GM19395 (cell line): ENCODE results near the gene LHFPL6.

Experiments used
- ATAC-seq: cut with Tn5 transposase; IDR thresholded peaks from one replicate; pipeline ENCODE4 v1.9.1; 2021; ENCODE audit warnings: mild to moderate bottlenecking, moderate library complexity; ENCODE audit not compliant: unreplicated experiment

The LHFPL6 gene

GRCh38 chr13:39557285-39557955, 45.6 kb downstream of the LHFPL6 start:
- no peak for ATAC-seq

GRCh38 chr13:39556866-39557265, 46.1 kb downstream of the LHFPL6 start:
- no peak for ATAC-seq

DNA sequence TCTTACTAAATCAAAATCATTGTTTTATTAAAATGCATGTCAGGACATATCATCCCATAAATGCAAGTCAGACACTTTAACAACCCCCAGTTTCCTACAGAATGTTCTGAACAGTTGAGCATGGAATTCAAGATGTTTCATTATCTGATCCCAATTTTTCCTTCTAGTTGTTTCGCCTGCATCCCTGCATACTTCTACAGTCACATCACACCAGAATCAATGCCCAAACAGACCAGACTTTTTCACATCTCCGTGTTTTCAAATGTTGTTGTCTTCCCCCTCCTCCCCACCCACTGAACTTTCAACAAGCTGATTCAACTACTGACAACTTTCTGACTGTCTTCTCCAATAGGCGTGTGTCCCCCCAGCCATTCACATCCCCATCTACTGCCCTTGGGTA, 48.6 kb downstream of the LHFPL6 start:
- ATAC-seq = no peak

GRCh38 chr13:39552246-39552645, 50.7 kb downstream of the LHFPL6 start:
- no peak for ATAC-seq

DNA sequence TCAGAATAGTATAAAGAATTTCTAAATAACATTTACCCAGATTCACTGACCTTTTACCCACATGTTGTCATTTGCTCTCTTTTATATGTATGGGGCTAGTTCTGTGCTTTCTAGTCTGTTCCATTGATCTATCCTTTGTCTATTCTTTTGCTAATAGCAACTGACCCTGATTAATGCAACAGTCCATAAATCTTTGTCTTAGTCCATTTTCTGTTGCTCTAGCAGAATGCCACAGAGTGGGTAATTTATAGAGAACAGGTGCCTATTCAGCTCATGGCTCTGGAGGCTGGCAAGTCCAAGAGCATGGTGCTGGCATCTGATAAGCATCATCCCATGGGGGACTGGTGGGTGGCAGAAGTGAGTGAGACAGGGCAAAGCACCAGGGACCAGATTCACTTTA, 52.1 kb downstream of the LHFPL6 start:
- no peak for ATAC-seq

- ATAC-seq = no peak
Measured at GRCh38 chr13:39547108-39547507, 55.9 kb downstream of the LHFPL6 start.

GRCh38 chr13:39542361-39542760, 60.6 kb downstream of the LHFPL6 start:
- ATAC-seq = no peak

DNA sequence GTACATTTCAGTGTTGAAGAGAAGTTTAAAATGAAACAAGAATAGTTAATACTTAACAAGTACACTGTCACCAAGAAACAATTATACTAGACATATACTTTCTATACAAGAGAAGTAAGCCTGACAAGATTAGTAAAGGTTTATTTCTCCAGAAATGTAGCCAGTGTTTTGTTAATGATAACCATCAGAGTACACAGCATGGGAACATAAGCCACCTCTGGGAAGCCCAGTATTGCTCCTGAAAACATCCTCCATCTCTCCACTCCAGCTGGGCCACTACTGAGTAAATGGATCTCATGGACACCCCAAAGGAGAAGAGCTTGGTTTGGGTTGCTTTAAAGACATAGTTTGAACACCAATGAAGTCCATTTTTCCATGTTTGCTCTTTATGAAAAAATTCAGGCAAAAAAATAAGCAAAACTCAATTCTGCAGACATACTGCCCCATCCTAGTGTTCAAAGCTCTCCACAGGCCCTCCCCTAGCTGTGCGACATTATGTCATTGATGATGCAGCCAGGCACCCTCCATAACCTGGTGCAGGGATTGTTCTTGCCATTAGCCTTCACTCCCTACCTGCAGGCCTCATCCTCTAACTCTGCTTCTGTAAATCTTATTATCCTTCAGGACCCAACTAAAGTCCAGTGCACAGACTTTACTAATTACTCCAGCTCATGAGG, 61.9 kb downstream of the LHFPL6 start:
- no peak for ATAC-seq

DNA sequence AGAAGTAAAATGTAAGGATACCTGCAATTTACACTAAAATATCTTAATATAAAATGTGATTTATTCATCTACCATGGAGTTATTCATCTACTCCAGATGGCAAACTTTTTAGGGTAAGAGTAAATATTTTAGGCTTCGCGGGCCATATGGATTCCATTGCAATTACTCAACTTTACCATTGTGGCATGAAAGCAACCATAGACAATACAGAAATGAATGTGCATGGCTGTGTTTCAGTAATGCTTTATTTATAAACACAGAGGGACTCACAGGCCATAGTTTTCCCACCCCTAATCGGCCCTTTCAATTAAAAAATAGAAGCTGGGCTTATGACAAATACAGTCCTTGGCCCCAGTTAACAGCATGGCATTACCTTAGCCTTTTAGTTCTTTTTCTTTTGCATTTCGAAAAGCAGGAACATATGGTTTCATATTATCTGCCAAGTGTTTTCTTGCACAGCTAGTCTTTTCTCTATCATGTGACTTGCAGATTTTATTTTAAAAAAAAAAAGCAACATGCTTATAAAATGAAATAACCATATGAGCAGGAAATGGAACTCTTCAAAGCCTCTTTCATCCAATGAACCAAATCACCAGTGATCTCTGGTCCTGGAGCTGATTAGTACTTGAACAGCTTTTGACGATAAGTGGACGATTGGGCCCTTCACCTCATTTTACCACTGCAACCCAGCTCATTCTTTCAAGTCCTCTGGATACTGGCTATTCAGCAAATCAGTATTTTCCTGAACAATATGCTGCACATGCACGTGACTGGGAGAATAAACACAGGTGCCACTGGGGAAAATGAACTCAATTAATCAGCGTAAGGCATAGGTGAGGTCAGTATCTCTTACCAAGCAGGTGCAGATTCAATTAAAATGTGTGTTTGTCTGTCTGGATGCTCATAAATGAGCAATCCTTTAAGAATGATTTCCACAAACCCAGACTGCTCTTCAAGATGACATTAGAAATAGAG, 63.9 kb downstream of the LHFPL6 start:
- ATAC-seq = no peak

DNA sequence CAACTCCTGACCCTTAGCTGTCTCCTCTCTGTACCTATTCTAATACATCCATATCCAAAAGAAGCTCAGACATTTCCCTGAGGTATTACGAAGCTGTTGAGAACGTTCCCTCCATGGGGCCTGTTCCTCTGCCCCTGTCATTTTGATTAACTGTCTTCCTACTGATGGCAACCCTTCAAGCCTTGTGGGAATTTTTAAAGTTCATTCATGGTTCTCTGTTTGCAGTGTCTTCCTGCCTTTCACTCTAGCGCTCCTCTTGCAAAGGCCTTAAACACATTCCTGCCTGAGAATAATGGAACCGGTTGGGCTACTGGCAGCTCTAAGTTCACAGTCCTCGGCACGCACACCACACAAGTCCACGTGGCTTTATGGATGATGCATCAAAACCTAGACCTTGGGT, 66.1 kb downstream of the LHFPL6 start:
- no peak for ATAC-seq

DNA sequence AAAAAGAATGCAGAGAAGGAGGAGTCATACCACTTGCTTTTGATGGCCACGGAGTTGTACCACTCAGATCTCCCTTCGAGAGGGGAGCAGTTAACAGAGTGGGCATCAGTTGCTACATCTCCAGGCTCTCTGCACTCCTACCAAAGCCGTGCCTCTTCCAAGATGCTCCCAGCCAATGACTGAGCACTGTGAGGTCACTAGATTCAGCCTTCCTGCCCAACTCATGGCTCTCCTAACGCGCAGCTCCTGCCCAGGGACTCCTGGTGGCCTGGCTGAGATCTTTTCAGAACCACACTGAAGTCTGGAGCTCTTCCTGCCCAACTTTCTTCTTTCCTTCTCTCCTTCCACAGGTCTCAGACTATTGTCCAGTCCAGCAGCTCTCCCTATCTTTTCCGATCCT, 66.7 kb downstream of the LHFPL6 start:
- ATAC-seq = no peak

GRCh38 chr13:39533651-39534150, 69.3 kb downstream of the LHFPL6 start:
- no peak for ATAC-seq

DNA sequence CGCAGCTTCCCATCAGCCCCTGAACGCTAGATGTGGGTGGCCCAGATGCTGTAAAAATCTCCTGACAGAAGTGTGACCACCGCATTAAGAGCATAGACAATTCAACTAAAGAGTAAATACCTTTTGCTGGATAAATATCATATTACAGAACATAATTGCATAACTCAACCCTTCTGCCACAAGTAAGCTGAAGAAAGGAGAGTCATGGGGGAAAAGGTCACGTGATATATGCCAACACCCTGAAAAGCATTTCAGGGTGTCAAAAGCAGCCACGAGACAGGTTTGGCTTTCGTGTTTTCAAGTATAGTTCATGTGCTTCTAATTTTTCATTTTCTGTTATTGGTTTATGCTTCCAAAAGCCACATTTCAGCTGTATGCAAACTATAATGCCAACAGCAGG, 71.3 kb downstream of the LHFPL6 start:
- ATAC-seq = no peak

- no peak for ATAC-seq
Measured at GRCh38 chr13:39530916-39531315, 72.1 kb downstream of the LHFPL6 start.

DNA sequence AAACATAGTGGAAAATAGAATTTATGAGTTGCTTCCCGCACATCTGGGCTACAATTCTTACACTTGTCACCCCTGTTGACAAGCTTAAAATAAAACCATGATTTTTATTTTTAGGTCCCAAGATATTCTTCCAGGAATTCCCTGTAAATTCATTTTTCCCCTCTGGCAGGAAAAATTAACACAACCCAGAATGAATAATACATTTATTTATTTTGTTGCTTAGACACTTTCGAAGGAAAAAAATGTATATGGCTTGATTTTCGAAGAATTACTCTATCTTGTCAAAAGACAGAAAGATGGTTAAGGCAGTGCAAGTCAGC, 74.4 kb downstream of the LHFPL6 start:
- ATAC-seq = no peak

DNA sequence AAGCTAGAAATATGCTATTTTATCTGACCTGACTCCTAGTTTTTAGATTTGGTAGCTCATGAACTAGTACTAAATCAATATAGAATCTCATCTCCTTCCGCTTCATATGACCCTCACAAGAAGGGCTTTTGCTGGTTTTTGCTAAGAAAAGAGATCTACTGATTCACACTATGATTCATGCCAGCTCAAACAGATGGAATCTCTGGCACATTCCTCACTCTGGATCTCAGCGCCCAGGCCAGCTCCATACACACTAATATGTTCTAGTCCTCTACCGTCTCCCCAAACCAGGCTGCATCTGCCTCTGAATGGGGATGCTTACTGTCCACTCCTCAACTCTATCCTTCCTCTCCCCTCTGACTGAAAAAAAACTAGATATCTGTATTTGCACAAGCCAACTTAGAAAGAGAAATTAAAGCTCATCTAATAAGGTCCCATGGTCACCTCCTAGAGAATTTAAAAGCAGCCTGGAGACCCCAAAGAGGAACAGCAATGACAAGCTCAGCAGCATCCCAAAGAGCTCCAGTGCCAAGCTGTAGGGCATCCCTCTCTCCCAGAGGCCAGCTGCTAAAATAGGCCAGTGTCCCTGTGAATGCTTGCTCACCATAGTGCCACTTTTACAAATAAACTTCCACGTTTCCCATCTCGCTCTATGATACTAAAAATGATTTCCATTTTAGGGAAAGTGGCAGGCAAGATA, 74.9 kb downstream of the LHFPL6 start:
- no peak for ATAC-seq

- ATAC-seq = no peak
Measured at GRCh38 chr13:39527301-39527700, 75.7 kb downstream of the LHFPL6 start.

DNA sequence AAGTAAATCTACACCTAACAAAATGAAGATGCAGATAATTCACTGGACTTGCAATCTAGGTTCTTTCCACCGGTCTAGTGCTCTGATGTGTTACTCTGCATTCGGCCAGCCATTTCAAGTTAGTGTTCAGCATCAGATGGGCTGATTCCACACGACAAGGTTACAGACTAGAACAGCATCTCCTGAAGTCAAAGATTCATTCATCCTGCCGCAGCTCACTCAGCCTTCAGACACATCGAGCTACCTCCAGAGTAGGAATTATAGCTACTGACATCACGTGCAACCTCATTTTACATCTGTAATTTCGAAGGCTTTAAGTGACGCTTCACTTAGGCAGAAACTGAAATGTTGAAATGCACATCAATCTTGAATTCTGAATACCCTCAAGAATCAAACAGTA, 76.5 kb downstream of the LHFPL6 start:
- ATAC-seq = no peak

- ATAC-seq = no peak
Measured at GRCh38 chr13:39525506-39525905, 77.5 kb downstream of the LHFPL6 start.

- ATAC-seq = no peak
Measured at GRCh38 chr13:39524795-39525194, 78.2 kb downstream of the LHFPL6 start.

DNA sequence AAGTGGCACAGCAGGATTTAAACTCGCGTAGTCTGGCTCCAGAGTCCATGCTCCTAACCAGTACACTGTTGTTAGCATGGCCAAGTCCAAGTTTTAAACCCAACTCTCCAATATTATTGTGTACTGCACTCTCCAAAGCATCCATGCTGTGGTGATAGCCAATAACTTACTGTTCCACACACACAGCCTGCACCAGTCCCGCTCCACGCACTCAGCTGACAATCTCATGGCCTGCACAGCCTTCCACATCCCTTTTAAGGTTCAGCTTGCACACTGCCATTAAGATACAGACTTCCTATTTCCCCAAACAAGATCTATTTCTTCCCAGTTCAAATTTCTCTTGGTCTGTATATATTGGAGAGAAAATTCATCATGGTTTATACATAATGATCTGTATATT, 80.7 kb downstream of the LHFPL6 start:
- ATAC-seq = no peak
